NCI-H128 (cell line): ENCODE measurements around the gene RBBP9.
"Not testable (repeated sequence)": the region's sequence is repeated elsewhere in the genome, so short reads cannot be mapped to it uniquely, and the experiment has no call there.

Experiments
- DNase-seq: peaks from one replicate; lab custom pipeline; 2025; ENCODE audit not compliant: unreplicated experiment; lab: John Stamatoyannopoulos, UW

RBBP9 gene

DNA sequence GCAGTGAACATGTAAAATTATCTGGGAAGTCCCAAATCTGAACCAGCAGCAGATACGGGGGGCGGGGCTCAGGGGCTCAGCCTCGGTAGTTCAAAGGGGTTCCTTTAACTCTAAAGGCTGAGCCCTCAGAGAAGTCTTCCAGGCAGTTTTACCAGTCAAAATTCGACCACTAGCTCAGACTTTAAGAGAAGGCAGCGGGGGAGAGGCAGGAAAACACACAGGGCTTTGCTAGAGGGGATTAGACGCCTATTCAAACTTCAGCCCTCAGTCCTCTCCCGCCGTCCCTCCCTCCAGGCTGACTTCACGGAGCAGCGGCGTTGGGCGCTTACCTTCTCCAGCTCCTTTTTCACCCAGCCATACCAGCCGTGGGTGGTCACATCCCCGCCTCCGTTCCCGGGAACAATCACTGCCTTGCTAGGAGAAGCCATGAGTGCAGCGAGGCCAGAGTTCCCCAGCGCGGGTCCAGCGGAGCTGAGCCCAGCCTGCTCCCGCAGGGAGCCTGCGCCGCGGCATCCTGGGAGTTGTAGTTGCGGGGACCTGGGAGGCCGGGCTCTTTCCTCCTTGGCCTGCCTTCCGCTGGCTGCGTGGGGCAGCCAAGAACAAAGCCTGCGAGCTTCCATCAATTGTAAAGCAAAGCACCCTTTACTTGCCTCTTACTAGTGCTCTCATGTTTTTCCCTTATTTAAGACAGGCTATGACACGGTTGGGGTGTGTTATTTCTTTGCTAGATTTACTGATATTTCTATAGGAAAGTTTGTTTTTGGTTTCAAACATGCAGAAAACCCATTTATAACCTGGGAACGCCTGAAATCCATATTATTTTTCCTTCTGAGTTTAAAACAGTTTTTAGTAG lies at the start of gene RBBP9:
TSS of gene RBBP9 (minus strand) at position 486 of the 853 bp plus-strand sequence. CDS start at position 428, 58 bp downstream.
- DNase-seq = peak; percentile 70

DNA sequence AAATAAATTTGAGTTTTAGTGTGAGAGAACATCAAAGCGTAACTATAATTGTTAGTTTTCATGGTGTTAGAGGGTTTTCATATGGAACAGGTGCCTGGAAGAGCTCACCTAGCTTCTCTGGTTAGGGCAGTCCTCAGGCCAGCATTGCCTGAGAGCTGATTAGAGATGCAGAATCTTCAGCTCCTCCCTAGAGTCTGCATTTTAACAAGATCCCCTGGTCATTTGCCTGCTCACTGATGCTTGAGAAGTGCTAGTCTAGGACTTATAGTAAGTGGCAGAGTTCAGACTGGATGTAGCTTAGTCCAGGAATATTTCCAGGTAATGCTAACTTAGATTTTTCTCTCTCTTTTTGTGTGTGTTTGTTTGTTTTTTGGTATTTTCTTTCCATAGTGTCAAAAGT lies 48.5 kb upstream of the RBBP9 start:
- DNase-seq = no peak

DNA sequence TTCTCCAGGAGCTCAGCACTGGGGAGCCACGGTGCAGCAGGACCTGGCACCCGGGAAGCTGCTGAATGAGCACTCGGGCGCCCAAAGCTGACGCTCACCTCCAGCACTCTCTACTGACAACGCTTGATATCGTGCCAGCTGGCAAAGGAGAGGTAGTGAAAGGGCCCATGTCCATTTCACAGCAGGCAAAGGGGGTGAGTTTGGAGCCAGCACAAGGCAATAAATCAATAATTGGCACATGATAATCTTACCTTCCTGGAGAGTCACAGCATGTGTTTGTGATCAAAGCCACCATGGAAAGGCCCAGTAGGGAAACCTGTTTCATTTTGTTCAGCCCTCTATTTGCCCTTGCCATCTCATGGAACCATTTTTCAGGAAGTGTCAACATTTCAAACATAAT lies 46.9 kb upstream of the RBBP9 start:
- DNase-seq = peak; percentile 24

DNA sequence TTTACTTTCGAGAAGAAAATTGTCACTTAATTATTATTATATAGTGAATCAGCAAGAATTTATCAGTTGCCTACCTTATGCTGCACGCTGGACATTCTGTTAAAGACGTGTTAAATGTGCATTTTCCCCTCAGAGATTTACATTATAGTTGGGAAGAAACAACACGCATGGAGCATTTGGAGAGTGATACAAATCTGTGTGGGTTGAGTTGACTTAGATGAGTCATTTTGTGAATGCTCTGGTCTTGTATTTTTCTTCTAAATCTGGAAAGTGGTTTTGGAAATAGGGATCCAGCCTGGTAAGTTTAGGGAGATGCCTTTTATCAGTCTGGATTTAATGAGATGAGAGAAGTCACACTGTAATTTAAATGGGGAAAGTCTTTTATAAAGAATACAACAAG lies 46.2 kb upstream of the RBBP9 start:
- DNase-seq = no peak

DNA sequence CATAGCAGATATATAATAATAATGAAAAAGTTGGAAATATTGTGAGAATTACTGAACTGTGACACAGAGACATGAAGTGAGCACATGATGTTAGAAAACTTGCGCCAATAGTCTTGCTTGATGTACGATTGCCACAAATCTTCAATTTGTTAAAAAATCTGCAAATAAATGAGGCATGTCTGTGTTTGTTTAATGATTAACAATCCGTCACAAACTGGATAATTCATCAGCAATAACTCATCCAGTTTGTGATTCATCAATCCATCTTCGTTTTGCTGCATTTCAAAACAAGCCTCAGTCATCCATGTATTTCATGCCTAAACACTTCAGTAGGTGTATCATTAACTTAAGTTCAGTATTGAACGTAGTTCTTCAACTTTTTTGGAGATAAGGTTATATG lies 44.7 kb upstream of the RBBP9 start:
- DNase-seq = no peak

DNA sequence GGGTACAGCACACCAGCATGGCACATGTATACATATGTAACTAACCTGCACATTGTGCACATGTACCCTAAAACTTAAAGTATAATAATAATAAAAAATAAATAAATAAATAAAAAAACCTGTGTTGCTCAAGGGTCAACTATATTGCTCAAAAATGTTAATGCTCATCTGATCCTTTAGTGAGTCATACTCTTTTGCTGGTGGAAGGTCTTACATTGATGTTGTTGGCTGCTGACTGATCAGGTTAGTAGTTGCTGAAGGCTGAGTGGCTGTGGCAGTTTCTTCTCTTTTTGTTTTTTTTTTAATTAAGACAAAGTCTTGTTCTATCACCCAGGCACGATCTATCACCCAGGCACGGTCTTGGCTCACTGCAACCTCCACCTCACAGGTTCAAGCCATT lies 40.6 kb upstream of the RBBP9 start:
- no peak for DNase-seq

DNA sequence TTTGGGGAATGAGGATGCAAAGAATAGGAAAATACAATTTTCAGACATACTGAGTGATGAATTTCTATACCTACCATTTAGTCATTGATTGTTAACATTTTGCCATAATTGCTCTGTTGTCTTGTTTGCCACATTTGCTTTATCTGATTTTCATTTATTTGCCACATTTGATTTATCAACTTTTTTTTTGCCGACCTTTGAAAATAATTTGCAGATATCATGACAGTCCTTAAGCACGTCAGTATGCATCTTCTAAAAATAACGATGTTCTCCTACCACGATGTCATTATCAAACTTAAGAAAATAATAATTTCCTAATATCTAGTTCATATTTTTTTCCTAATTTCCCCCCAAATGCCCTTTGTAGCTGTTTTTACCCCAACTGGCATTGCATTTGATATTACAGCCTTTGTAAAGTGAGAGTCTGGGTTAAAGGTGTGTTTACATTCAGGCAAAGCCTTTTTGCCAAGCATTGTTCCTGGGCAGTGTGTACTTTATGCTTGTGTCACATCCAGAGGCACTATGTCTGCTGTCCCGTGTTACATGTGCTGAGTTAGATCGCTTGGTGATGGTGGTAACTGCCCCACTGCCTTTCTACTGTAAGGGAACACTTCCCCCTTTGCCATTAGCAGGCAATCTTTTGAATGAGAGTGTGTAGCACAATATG lies 37.1 kb upstream of the RBBP9 start:
- DNase-seq = no peak

DNA sequence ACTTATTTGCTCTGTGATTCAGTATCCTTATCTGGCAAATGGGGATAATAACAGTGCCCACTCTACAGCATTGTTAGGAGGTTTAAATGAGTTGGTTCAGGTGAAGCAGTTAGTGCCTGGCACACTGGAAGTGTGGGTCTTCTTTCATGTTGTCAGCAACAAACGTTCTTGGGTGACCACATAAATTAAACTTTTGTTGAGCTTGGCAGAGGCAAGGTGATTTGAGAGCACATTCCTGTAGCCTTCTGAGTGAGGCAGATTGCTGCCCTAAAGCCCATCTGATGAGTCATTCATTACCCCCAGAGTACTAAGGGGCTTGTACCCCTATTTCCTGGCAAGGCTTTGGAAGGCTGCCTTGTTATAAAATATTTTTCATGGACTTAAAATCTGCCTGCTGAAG lies 36.5 kb upstream of the RBBP9 start:
- DNase-seq = no peak

DNA sequence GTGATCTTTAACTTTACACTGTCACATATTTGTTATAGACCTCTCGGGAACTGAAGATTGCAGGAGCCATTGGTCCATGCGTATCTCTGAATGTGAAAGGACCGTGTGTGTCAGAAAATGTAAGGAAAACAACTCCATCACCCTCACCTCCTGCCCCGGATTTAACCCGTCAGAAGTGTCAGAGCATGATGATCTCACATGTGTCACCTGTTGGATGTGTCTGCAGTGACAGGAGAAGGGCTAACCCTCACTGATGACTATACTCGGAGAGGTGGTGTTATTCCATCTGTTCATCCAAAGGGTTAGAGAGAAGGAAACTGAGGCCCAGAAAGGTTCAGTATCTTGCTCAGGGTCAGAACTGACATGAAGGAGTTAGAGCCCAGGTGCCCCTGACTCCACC lies 35.6 kb upstream of the RBBP9 start:
- DNase-seq = no peak

DNA sequence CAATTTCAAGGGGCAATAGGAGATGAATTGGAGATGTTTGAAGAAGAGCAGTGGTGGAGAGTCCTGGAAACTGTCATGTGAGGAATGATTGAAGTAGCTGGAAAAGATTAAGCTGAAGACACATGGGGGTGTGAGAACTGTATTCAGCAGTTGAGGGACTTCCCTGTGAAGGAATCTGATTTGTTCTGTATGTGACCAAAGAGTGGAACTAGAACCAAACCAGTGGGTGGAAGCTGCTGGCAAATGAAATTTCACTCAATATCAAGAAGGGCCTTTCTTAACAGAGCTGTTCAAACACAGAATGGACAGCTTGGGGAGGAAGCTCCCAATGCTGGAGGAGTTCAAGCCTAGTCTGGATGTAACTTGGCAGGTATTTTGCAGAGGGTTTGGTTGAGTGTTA lies 32.0 kb upstream of the RBBP9 start:
- no peak for DNase-seq

DNA sequence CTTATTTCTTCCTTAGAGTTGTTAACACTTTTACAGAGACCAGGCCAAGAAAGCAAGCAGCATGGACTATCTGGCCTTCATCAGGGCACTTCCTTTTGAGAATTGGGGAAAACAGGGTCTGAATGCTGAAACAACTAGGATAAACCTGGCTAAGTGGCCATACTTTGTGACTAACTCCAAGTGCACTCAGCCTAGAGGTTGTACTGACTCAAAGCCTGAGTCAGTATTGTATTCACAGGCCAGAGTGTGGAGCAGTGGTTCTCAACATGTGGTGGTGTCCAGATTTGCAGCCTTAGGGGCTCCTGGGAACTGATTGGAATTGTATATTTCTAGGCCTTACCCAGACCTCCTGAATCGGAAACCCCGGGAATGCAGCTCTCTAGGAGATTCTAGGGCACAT lies 30.8 kb upstream of the RBBP9 start:
- no peak for DNase-seq

DNA sequence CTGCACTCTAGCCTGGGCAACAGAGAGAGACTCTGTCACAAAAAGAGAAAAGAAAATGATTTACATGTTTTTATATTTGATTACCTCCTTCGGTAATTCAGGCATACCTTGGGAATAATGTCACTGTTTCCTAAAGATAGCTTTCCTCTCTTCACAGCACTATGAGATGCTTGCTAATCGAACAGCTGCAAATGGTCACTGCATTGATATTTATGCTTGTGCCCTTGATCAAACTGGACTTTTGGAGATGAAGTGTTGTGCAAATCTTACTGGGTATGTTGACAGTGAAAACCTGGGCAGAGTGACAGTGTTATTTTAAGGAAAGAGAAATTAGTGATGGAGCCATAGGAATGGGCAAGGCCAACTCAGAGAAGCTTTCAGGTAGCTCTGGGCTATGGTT lies 30.3 kb upstream of the RBBP9 start:
- no peak for DNase-seq

DNA sequence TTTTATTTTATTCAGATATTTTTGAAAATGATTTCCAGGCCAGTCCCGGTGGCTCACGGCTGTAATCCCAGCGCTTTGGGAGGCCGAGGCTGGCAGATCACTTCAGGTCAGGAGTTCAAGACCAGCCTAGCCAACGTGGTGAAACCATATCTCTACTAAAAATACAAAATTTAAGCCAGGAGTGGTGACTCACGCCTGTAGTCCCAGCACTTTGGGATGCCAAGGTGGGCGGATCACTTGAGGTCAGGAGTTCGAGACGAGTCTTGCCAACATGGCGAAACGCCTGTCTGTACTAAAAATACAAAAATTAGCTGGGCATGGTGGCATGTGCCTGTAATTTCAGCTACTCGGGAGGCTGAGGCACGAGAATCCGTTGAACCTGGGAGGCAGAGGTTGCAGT lies 29.7 kb upstream of the RBBP9 start:
- DNase-seq = not testable (repeated sequence)

DNA sequence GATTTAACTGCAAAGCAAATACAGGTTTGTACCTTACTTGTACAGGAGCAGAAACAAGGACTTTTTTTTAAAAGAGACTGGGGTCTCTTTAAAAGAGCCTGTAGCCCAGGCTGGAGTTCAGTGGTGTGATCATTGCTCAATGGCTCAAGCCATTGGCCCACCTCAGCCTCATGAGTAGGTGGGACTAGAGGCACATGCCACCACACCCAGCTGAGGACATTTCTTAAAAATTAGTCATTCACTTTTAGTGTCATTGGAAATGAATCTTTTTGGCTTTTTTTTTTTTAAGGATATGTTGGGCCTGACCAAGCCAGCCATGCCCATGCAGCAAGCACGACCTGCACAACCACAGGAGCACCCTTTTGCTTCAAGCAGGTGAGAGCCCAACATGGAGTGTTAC lies 27.6 kb upstream of the RBBP9 start:
- no peak for DNase-seq

DNA sequence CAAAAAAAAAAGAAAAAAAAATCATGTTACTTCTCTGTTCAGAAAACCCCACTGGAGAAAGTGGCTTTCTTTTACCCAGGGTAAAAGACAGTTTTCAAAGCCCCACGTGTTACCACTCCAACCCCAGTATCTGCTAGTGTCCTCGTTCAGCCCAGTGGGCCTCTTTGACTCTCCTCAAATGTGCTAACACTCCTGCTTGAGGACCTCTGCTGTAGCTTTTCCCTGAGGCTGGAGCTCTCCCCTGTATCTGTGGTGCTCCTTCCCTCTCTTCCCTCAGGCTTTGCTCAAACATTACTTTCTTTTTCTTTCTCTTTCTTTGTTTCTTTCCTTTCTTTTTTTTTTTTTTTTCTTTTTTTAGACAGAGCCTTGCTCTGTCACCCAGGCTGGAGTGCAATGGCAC lies 26.0 kb upstream of the RBBP9 start:
- no peak for DNase-seq

DNA sequence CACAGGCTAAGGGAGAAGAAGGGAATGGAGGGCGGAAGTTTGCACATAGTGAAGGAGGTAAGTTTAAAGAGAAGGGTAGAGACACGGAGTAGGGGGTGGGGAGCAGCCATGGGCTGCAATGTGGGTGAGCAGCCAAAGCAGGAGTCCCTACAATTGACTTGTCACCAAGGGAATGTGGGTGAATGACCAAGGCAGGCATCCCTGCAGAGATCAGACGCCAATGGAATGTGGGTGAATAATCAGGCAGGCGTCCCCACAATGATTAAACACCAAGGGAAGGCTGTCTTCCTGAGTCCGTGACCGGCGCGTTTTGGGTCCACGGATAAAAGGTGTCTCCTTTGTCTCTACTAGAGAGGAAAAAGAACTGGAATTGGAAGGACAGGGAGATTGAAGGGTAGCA lies 25.0 kb upstream of the RBBP9 start:
- not testable (repeated sequence) for DNase-seq

DNA sequence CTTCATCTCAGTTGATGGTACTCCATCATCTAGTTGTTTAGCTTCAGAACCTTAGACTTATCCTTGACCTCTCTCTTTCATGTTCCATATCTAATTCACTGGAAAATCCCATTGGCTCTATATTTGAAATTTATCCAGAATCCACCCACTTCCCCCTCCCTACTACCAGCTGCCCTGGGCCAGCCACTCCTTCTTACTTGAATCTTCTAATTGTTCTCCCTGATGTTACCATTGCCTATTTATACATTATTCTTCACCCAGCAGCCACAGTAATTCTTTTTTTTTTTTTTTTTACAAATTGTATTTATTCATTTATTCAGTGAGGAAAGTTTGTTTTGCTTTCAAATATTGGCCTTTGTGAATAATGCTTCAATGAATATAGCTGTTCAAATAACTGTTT lies 18.9 kb upstream of the RBBP9 start:
- no peak for DNase-seq

DNA sequence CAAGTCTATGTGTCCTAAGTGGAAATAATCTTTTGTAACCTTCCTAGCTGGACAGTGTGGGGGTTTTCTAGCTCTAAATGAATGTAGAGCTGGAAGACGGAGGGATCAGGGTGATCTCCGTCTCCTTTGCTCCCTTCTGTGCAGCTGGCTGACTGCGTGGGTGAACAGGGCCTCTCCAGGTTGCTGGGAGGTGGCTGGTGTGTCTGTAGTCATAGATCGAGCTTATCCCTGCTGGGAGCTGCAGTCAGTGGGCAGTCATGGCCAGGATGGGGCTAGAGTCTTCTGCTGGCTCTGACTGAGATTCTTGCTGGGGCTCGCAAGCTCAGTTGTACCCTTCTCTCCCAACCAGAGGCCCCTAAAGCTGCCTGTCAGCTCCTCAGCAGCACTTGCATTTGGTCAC lies 17.1 kb upstream of the RBBP9 start:
- DNase-seq = no peak

DNA sequence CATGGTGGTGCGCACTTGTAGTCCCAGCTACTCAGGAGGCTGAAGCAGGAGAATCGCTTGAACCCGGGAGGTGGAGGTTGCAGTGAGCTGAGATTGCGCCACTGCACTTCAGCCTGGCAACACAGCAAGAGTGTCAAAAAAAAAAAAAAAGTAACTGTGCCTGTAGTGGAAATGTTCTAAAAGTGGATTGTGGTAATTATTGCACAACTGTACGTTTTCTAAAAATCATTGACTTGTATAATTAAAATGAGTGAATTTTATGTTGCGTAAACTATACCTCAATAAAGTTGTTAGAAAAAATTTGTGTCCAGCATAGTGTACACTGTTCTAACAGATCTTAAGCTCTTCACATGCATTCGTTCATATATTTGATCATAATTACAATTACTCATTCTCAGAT lies 16.2 kb upstream of the RBBP9 start:
- no peak for DNase-seq

DNA sequence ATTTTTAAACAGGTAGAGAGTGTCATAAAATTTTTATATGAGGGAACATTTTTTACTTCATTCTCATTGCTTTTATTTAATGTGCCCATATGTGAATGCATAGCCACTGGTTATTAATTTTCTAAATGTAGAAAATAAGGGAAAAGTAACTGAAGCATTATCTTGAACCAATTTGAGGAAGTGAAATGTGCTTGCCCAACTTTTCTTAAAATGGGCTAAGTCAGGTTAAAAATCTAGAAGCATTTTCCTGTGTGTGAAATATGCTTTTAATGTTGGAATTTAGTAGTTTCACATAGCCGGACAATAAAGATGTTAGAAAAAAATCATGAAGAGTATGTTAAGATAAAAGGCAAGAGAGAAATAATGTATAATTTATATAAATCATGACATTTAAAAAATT lies 14.5 kb upstream of the RBBP9 start:
- DNase-seq = no peak

DNA sequence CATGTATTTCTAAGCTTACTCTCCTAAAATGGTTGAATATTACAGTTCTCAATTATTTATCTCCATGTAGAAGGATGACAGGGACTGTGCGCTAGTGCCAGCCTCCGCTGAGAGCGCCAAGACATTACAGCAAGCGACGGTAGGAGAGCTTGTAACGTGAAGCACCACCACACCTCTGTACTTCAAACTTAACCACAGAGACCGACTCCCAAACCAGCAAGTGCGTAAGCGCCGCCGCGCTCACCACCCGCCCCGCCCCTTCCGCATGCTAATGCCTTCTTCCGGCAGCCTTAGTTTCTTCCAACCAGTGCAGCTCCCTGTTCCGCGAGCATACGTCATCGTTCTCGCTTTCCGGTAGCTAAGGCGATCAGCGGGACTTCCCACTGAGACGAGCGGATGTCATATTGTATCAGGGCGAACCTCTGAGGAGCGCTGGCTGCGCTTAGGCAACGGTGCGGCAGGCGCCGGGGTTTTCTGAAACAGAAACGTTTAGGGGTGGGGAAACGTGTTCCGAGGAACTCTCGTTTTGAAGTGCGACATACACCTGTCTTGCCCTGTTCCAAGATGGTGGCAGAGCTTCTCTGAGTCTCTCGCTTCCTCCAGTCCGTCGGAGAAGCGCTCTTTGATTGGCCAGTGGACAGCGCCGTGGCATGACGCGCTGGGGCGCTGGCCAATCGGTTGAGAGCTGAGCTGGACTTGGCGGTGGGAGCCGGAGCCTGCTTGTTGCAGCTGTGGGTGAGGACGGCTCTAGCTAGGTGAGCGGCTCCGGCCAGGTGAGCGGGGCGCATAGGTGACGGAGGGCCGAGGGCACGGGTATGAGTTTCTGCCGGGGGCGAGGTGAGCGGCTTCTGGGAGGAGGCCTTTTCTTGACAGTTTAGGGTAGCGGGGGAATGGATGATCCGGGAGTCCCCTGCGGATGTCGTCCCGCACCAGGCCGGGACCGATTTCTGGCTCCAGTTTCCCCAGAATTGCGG lies 10.5 kb upstream of the RBBP9 start, which contains the start of gene SEC23B:
TSS of gene SEC23B (plus strand) at position 723 of the 974 bp plus-strand sequence. CDS start 2,896 bp downstream, outside the sequence.
- peak; percentile 93 for DNase-seq
